HFF-Myc (cell line): Measurements from ENCODE around the gene ADCYAP1R1.

Source experiments
- DNase-seq: peaks from one replicate; pipeline ENCODE4 v3.0.0-alpha.2; 2011; ENCODE audit warnings: low read depth; ENCODE audit errors: extremely low read depth
- H3K4me3 ChIP-seq: replicated peaks from 2 replicates; pipeline ENCODE4 v1.5.1; 2011; ENCODE audit warnings: low read depth, mild to moderate bottlenecking, control low read depth, low read length
- CTCF ChIP-seq: IDR thresholded peaks from 2 replicates; pipeline ENCODE4 v1.5.1; 2012; ENCODE audit warnings: mild to moderate bottlenecking, low read depth, low read length, control low read depth; ENCODE audit errors: missing control alignments

The ADCYAP1R1 gene

GRCh38 chr7:31099451-31100444 is 47.6 kb downstream of the ADCYAP1R1 start:
- no peak for DNase-seq
- TF ChIP-seq CTCF: no peak
- H3K4me3 ChIP-seq: no peak overlapping the region

- no peak for TF ChIP-seq CTCF
- no peak for DNase-seq
- no peak overlapping the region for H3K4me3 ChIP-seq
Observed at GRCh38 chr7:31100445-31100844, 48.3 kb downstream of the ADCYAP1R1 start.

- TF ChIP-seq CTCF: no peak
- no peak overlapping the region for H3K4me3 ChIP-seq
- DNase-seq: no peak
Observed at GRCh38 chr7:31100871-31101270, 48.8 kb downstream of the ADCYAP1R1 start.

GRCh38 chr7:31101544-31101943 is 49.4 kb downstream of the ADCYAP1R1 start:
- TF ChIP-seq CTCF: no peak
- DNase-seq: no peak
- no peak overlapping the region for H3K4me3 ChIP-seq

- TF ChIP-seq CTCF: no peak
- no peak for DNase-seq
- no peak overlapping the region for H3K4me3 ChIP-seq
Observed at GRCh38 chr7:31102151-31102972, 50.3 kb downstream of the ADCYAP1R1 start.

- no peak for TF ChIP-seq CTCF
- no peak for DNase-seq
- no peak overlapping the region for H3K4me3 ChIP-seq
Observed at GRCh38 chr7:31102973-31103850, 51.1 kb downstream of the ADCYAP1R1 start.
